ENCODE results near the gene MISP3.

- TF ChIP-seq CTCF (IDR thresholded peaks at IDR 0.05; ENCODE audit: low read depth, low read length) (peak; percentile 3; the same call in 1 of the 2 replicates), EZH2phosphoT487 (IDR thresholded peaks at IDR 0.05; ENCODE audit: low read depth) (no peak)
These were observed 1.6 kb downstream of the MISP3 start for GRCh38 chr19:14073925-14074838.

Measured in OCI-LY3 (cell line).